HepG2 (cell line): Measurements from ENCODE around the gene ADAM15. TPM values are rescaled to one million over a fixed set of nuclear protein-coding genes. Genes with fewer than 3 reads are reported as not detected.

Experiments used
- ARNT2 ChIP-seq: sonication (generic); formaldehyde crosslinking; IDR thresholded peaks from 2 replicates; pipeline ENCODE4 v1.8.0; 2022; ENCODE audit warnings: mild to moderate bottlenecking, low read depth, missing genetic modification reagents, moderate library complexity
- CHD2 ChIP-seq: IDR thresholded peaks from 2 replicates; pipeline ENCODE4 v1.6.1; 2011; ENCODE audit warnings: low read depth, low read length, improper control_type of control experiment
- DMAP1 ChIP-seq: IDR thresholded peaks from 2 replicates; pipeline ENCODE4 v1.6.1; 2016
- GABPA ChIP-seq, 2 experiments: IDR thresholded peaks; 2 replicates each; pipeline ENCODE4 v1.6.1; 2011 to 2016; ENCODE audit warnings: low read depth in 2 of 2, low read length in 1 of 2, missing biosample characterization in 1 of 2, missing genetic modification characterization in 1 of 2
- HDAC1 ChIP-seq: sonication (generic); formaldehyde crosslinking; IDR thresholded peaks from 2 replicates; pipeline ENCODE4 v1.5.1; 2020; ENCODE audit warnings: mild to moderate bottlenecking, missing genetic modification reagents
- KDM3A ChIP-seq: IDR thresholded peaks from 2 replicates; pipeline ENCODE4 v1.6.1; 2018; ENCODE audit warnings: low read depth, missing compliant biosample characterization
- MIER3 ChIP-seq: IDR thresholded peaks from 2 replicates; pipeline ENCODE4 v1.6.1; 2016; ENCODE audit warnings: missing compliant biosample characterization, borderline replicate concordance
- PATZ1 ChIP-seq: sonication (generic); formaldehyde crosslinking; IDR thresholded peaks from 2 replicates; pipeline ENCODE4 v1.4.0; 2020; ENCODE audit warnings: missing genetic modification reagents
- SMARCE1 ChIP-seq: fragments of 450-650 bp; IDR thresholded peaks from 2 replicates; pipeline ENCODE4 v1.6.1; 2017; ENCODE audit warnings: borderline replicate concordance
- TEAD3 ChIP-seq: optimal IDR thresholded peaks from 2 replicates; pipeline ENCODE3; 2016; ENCODE audit warnings: borderline replicate concordance
- ZBTB33 ChIP-seq: sonication (generic); formaldehyde crosslinking; IDR thresholded peaks from 2 replicates; pipeline ENCODE4 v1.4.0; 2020; ENCODE audit warnings: missing genetic modification reagents
- ZNF607 ChIP-seq: sonication (generic); formaldehyde crosslinking; IDR thresholded peaks from 2 replicates; pipeline ENCODE4 v1.5.1; 2020; ENCODE audit warnings: missing genetic modification reagents, mild to moderate bottlenecking, borderline replicate concordance
- ZNF674 ChIP-seq: sonication (generic); formaldehyde crosslinking; IDR thresholded peaks from 2 replicates; pipeline ENCODE4 v1.5.0; 2020; ENCODE audit warnings: low read depth, mild to moderate bottlenecking, missing genetic modification reagents
- ZNF704 ChIP-seq: sonication (generic); formaldehyde crosslinking; IDR thresholded peaks from 2 replicates; pipeline ENCODE4 v1.8.1; 2023; ENCODE audit warnings: mild to moderate bottlenecking, inconsistent platforms, moderate library complexity, missing genetic modification reagents, borderline replicate concordance
- polyA plus RNA-seq, 8 experiments: library from polyadenylated mRNA; depleted of rRNA in 3 of 8; stranded (reverse) in 7 of 8; unstranded in 1 of 8; fragments of >200 nt; fragmentation: Illumina TruSeq in 4 of 8; extraction: Trizol in 4 of 8; gene quantifications; 2 replicates each; pipeline versions ENCODE4 v1.2.1 to v1.2.3, GENCODE V29; 2011 to 2016; ENCODE audit warnings: low read depth in 4 of 8, missing spikeins in 1 of 8, mixed read lengths in 1 of 8; ENCODE audit not compliant: insufficient read depth in 1 of 8
- total RNA-seq, 5 experiments: library from RNA; depleted of rRNA; stranded (reverse); fragments of >200 nt; fragmentation: Illumina TruSeq; extraction: Trizol; gene quantifications; 2 replicates each; pipeline ENCODE4 v1.2.3, GENCODE V29; 2016; ENCODE audit warnings: low read depth in 1 of 5

The ADAM15 gene
- total and polyA plus RNA-seq, 2 of the 13 experiments (the other 11 are each of a cell fraction or from before 2014, with no cell fraction given) = 17.9 to 25.6 TPM

GRCh38 chr1:155017041-155017945 is 33.8 kb upstream of the ADAM15 start (continued):
- TF ChIP-seq GABPA (IDR thresholded peaks at IDR 0.05; ENCODE audit: low read depth, low read length) = no peak
- no peak; the same call in 1 of the 2 replicates for TF ChIP-seq GABPA (CRISPR knock-in tag; IDR thresholded peaks at IDR 0.05; ENCODE audit: low read depth)
- peak; percentile 97 for TF ChIP-seq PATZ1 (CRISPR knock-in tag)
- TF ChIP-seq SMARCE1 = no peak
- peak; percentile 92 for TF ChIP-seq ZBTB33
- no peak for TF ChIP-seq ZNF674
- TF ChIP-seq KDM3A = peak; percentile 98; the same call in 1 of the 2 replicates
- TF ChIP-seq TEAD3 (CRISPR knock-in tag) = peak; percentile 80
- peak; percentile 47; the same call in 1 of the 2 replicates for TF ChIP-seq MIER3 (CRISPR knock-in tag)
- TF ChIP-seq ZNF607 (CRISPR knock-in tag) = peak; percentile 44; the same call in 1 of the 2 replicates
- TF ChIP-seq ZNF704 (CRISPR knock-in tag) = peak; percentile 65; the same call in 1 of the 2 replicates
- TF ChIP-seq ARNT2 (CRISPR knock-in tag) = peak; percentile 91
- peak; percentile 88 for TF ChIP-seq HDAC1 (CRISPR knock-in tag)
- TF ChIP-seq DMAP1 = peak; percentile 71
- no peak for TF ChIP-seq CHD2
